ENCODE measurements around the gene SOSTDC1.

DNA sequence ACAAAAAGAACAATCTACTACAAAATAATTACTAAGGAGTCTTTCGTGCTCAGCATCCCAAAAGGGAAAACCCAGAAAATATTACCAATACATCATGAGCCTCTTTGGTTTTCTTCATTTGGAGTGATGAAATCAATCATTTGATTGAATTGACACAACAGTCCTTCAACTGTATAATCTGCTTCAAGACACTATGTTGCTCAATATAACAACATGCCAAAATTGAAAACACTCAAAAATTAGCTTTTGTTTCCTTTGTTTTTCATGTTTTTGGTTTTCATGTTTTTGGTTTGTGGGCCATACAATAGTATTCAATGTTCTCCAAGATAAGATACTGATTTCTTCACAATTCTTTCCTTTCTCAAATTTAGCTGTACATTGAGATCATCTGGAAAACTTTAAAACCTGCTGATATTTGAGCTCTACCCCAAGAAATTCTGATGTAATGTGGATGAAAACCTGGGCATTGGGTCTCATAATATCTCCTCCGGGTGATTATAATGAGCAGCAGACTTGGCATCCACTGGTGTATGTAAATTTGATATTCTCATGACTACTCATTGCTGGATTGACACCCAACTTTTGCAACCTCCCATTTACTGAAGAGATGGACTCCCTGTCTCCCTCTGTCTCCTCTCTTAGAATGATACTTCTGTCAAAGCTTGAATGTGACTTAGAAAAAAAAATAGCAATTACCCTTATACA is 4.6 kb downstream of the SOSTDC1 start:
- TF ChIP-seq, protein P1, sequence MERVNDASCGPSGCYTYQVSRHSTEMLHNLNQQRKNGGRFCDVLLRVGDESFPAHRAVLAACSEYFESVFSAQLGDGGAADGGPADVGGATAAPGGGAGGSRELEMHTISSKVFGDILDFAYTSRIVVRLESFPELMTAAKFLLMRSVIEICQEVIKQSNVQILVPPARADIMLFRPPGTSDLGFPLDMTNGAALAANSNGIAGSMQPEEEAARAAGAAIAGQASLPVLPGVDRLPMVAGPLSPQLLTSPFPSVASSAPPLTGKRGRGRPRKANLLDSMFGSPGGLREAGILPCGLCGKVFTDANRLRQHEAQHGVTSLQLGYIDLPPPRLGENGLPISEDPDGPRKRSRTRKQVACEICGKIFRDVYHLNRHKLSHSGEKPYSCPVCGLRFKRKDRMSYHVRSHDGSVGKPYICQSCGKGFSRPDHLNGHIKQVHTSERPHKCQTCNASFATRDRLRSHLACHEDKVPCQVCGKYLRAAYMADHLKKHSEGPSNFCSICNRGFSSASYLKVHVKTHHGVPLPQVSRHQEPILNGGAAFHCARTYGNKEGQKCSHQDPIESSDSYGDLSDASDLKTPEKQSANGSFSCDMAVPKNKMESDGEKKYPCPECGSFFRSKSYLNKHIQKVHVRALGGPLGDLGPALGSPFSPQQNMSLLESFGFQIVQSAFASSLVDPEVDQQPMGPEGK (CRISPR knock-in tag; IDR thresholded peaks at IDR 0.05; ENCODE audit: borderline replicate concordance), result no peak
- TF ChIP-seq, protein P2, sequence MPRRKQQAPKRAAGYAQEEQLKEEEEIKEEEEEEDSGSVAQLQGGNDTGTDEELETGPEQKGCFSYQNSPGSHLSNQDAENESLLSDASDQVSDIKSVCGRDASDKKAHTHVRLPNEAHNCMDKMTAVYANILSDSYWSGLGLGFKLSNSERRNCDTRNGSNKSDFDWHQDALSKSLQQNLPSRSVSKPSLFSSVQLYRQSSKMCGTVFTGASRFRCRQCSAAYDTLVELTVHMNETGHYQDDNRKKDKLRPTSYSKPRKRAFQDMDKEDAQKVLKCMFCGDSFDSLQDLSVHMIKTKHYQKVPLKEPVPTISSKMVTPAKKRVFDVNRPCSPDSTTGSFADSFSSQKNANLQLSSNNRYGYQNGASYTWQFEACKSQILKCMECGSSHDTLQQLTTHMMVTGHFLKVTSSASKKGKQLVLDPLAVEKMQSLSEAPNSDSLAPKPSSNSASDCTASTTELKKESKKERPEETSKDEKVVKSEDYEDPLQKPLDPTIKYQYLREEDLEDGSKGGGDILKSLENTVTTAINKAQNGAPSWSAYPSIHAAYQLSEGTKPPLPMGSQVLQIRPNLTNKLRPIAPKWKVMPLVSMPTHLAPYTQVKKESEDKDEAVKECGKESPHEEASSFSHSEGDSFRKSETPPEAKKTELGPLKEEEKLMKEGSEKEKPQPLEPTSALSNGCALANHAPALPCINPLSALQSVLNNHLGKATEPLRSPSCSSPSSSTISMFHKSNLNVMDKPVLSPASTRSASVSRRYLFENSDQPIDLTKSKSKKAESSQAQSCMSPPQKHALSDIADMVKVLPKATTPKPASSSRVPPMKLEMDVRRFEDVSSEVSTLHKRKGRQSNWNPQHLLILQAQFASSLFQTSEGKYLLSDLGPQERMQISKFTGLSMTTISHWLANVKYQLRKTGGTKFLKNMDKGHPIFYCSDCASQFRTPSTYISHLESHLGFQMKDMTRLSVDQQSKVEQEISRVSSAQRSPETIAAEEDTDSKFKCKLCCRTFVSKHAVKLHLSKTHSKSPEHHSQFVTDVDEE (CRISPR knock-in tag; IDR thresholded peaks at IDR 0.05), result no peak
- TF ChIP-seq ZNF70 (CRISPR knock-in tag; IDR thresholded peaks at IDR 0.05) (no peak), TOX (CRISPR knock-in tag; IDR thresholded peaks at IDR 0.05; ENCODE audit: borderline replicate concordance) (no peak), OSR1 (CRISPR knock-in tag; IDR thresholded peaks at IDR 0.05) (no peak), RARB (CRISPR knock-in tag; IDR thresholded peaks at IDR 0.05) (no peak), BACH2 (CRISPR knock-in tag; IDR thresholded peaks at IDR 0.05; ENCODE audit: borderline replicate concordance) (no peak)
- TF ChIP-seq, protein P3, sequence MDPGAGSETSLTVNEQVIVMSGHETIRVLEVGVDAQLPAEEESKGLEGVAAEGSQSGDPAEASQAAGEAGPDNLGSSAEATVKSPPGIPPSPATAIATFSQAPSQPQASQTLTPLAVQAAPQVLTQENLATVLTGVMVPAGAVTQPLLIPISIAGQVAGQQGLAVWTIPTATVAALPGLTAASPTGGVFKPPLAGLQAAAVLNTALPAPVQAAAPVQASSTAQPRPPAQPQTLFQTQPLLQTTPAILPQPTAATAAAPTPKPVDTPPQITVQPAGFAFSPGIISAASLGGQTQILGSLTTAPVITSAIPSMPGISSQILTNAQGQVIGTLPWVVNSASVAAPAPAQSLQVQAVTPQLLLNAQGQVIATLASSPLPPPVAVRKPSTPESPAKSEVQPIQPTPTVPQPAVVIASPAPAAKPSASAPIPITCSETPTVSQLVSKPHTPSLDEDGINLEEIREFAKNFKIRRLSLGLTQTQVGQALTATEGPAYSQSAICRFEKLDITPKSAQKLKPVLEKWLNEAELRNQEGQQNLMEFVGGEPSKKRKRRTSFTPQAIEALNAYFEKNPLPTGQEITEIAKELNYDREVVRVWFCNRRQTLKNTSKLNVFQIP (CRISPR knock-in tag; IDR thresholded peaks at IDR 0.05; ENCODE audit: borderline replicate concordance, low read depth), result no peak
- TF ChIP-seq, protein P4, sequence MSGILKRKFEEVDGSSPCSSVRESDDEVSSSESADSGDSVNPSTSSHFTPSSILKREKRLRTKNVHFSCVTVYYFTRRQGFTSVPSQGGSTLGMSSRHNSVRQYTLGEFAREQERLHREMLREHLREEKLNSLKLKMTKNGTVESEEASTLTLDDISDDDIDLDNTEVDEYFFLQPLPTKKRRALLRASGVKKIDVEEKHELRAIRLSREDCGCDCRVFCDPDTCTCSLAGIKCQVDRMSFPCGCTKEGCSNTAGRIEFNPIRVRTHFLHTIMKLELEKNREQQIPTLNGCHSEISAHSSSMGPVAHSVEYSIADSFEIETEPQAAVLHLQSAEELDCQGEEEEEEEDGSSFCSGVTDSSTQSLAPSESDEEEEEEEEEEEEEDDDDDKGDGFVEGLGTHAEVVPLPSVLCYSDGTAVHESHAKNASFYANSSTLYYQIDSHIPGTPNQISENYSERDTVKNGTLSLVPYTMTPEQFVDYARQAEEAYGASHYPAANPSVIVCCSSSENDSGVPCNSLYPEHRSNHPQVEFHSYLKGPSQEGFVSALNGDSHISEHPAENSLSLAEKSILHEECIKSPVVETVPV (CRISPR knock-in tag; IDR thresholded peaks at IDR 0.05), result no peak
